ENCODE measurements around the gene SLCO4A1.

GRCh38 chr20:62611012-62611411, 31.3 kb upstream of the SLCO4A1 start:
- no peak for TF ChIP-seq TAF1 (IDR thresholded peaks at IDR 0.05; ENCODE audit: borderline replicate concordance, insufficient read depth, low read length)
- TF ChIP-seq, protein P1, sequence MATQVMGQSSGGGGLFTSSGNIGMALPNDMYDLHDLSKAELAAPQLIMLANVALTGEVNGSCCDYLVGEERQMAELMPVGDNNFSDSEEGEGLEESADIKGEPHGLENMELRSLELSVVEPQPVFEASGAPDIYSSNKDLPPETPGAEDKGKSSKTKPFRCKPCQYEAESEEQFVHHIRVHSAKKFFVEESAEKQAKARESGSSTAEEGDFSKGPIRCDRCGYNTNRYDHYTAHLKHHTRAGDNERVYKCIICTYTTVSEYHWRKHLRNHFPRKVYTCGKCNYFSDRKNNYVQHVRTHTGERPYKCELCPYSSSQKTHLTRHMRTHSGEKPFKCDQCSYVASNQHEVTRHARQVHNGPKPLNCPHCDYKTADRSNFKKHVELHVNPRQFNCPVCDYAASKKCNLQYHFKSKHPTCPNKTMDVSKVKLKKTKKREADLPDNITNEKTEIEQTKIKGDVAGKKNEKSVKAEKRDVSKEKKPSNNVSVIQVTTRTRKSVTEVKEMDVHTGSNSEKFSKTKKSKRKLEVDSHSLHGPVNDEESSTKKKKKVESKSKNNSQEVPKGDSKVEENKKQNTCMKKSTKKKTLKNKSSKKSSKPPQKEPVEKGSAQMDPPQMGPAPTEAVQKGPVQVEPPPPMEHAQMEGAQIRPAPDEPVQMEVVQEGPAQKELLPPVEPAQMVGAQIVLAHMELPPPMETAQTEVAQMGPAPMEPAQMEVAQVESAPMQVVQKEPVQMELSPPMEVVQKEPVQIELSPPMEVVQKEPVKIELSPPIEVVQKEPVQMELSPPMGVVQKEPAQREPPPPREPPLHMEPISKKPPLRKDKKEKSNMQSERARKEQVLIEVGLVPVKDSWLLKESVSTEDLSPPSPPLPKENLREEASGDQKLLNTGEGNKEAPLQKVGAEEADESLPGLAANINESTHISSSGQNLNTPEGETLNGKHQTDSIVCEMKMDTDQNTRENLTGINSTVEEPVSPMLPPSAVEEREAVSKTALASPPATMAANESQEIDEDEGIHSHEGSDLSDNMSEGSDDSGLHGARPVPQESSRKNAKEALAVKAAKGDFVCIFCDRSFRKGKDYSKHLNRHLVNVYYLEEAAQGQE (IDR thresholded peaks at IDR 0.05; ENCODE audit: insufficient read depth in 1 of 2, low read depth in 2 of 2, low read length in 2 of 2): no peak
